H1 (cell line): Measurements from ENCODE around the gene HES2. TPM values are rescaled to one million over a fixed set of nuclear protein-coding genes. Genes with fewer than 3 reads are reported as not detected.

Experiments used
- CTCF ChIA-PET: fragments of 300-600 bp; sonication (Branson Sonifier 250); formaldehyde crosslinking; loops from one replicate; lab custom pipeline; 2021; ENCODE audit not compliant: partially characterized antibody; lab: Charles Lee
- POLR2A ChIA-PET: fragments of 300-600 bp; sonication (Branson Sonifier 250); formaldehyde crosslinking; loops from one replicate; lab custom pipeline; 2021; ENCODE audit warnings: inconsistent platforms; ENCODE audit not compliant: partially characterized antibody; lab: Charles Lee
- DNase-seq, 2 experiments: peaks; one replicate each; pipeline versions ENCODE4 v3.0.0 to v3.0.0-alpha.2; 2010 to 2022; ENCODE audit warnings: low spot score in 2 of 2, low read depth in 1 of 2, mixed read lengths in 1 of 2
- FAIRE-seq: peaks from 2 replicates; lab custom pipeline; 2011; peaks lifted over from hg19 to GRCh38; lab: Jason Lieb, UNC
- H2AFZ ChIP-seq: 2 replicates; pipeline ENCODE4 v1.8.1; 2012; ENCODE audit warnings: low read length, inconsistent platforms
- H2AK5ac ChIP-seq: 2 replicates; pipeline ENCODE4 v1.6.1; 2013; ENCODE audit warnings: low read depth, low read length
- H2BK120ac ChIP-seq: replicated peaks from 2 replicates; pipeline ENCODE3; 2013; ENCODE audit warnings: low read depth, low read length, inconsistent platforms
- H2BK12ac ChIP-seq: 2 replicates; pipeline ENCODE4 v1.6.1; 2013; ENCODE audit warnings: low read depth, low read length
- H2BK15ac ChIP-seq: 2 replicates; pipeline ENCODE4 v1.6.1; 2013; ENCODE audit warnings: low read length
- H2BK20ac ChIP-seq: 2 replicates; pipeline ENCODE4 v1.6.1; 2013; ENCODE audit warnings: low read length
- H2BK5ac ChIP-seq: 2 replicates; pipeline ENCODE4 v1.6.1; 2013; ENCODE audit warnings: low read depth, low read length
- H3K14ac ChIP-seq: 2 replicates; pipeline ENCODE4 v1.6.1; 2013; ENCODE audit warnings: inconsistent platforms; ENCODE audit not compliant: insufficient read length
- H3K18ac ChIP-seq: 2 replicates; pipeline ENCODE4 v1.6.1; 2013; ENCODE audit warnings: low read length; ENCODE audit errors: extremely low read depth
- H3K23ac ChIP-seq: 2 replicates; pipeline ENCODE4 v1.6.1; 2013; ENCODE audit warnings: inconsistent platforms; ENCODE audit not compliant: insufficient read length
- H3K23me2 ChIP-seq: 2 replicates; pipeline ENCODE4 v1.6.1; 2013; ENCODE audit warnings: low read depth, low read length
- H3K27ac ChIP-seq: 2 replicates; pipeline ENCODE4 v1.6.1; 2011; ENCODE audit warnings: low read depth, low read length, inconsistent platforms
- H3K27me3 ChIP-seq, 4 experiments: replicated peaks in 1 of 4; 1 replicate in 1 of 4; 2 replicates in 3 of 4; pipeline versions ENCODE4 v1.6.1 to v1.8.1; 2011 to 2013; ENCODE audit warnings: low read length in 3 of 4, mild to moderate bottlenecking in 3 of 4, inconsistent platforms in 2 of 4, mixed read lengths in 2 of 4, moderate library complexity in 1 of 4; ENCODE audit not compliant: control insufficient read depth in 3 of 4, insufficient read depth in 3 of 4; ENCODE audit errors: extremely low read depth in 1 of 4
- H3K36me3 ChIP-seq, 4 experiments: 2 replicates each; pipeline versions ENCODE4 v1.6.1 to v1.8.1; 2011 to 2013; ENCODE audit warnings: mild to moderate bottlenecking in 4 of 4, low read length in 3 of 4, moderate library complexity in 2 of 4, control low read depth in 1 of 4, inconsistent platforms in 1 of 4; ENCODE audit not compliant: insufficient read depth in 4 of 4, control insufficient read depth in 2 of 4
- H3K4ac ChIP-seq: replicated peaks from 2 replicates; pipeline ENCODE3; 2013; ENCODE audit warnings: low read length, low read depth, mixed read lengths, inconsistent platforms; ENCODE audit not compliant: insufficient read length
- H3K4me1 ChIP-seq, 4 experiments: replicated peaks in 1 of 4; 1 replicate in 1 of 4; 2 replicates in 3 of 4; pipeline versions ENCODE4 v1.6.1 to v1.8.1; 2011 to 2013; ENCODE audit warnings: low read length in 3 of 4, inconsistent platforms in 2 of 4, mixed read lengths in 1 of 4; ENCODE audit not compliant: insufficient read depth in 4 of 4, control insufficient read depth in 3 of 4
- H3K4me2 ChIP-seq, 2 experiments: 2 replicates each; pipeline versions ENCODE4 v1.6.1 to v1.8.1; 2011 to 2013; ENCODE audit warnings: low read depth in 2 of 2, low read length in 2 of 2, control low read depth in 1 of 2, inconsistent platforms in 1 of 2, mild to moderate bottlenecking in 1 of 2; ENCODE audit not compliant: insufficient read depth in 1 of 2
- H3K4me3 ChIP-seq, 4 experiments: fragments of 200-600, 300-600 bp in 1 of 4; sonication (generic), shearing (Covaris generic), sonication (Bioruptor Twin) in 1 of 4; 2 replicates each; pipeline versions ENCODE4 v1.5.1 to v1.8.1; 2011 to 2016; ENCODE audit warnings: low read length in 4 of 4, low read depth in 3 of 4, control low read depth in 2 of 4, inconsistent platforms in 2 of 4, mild to moderate bottlenecking in 2 of 4, mixed read lengths in 1 of 4, moderate library complexity in 1 of 4; ENCODE audit not compliant: insufficient read depth in 2 of 4; ENCODE audit errors: extremely low read depth in 1 of 4
- H3K56ac ChIP-seq: replicated peaks from 2 replicates; pipeline ENCODE3; 2013; ENCODE audit warnings: low read depth, mild to moderate bottlenecking, mixed read lengths, low read length, inconsistent platforms; ENCODE audit not compliant: insufficient read length
- H3K79me1 ChIP-seq: 2 replicates; pipeline ENCODE4 v1.6.1; 2013; ENCODE audit warnings: low read depth, low read length, control low read depth
- H3K79me2 ChIP-seq, 2 experiments: 2 replicates each; pipeline versions ENCODE4 v1.6.1 to v1.8.1; 2012 to 2013; ENCODE audit warnings: low read length in 2 of 2, mild to moderate bottlenecking in 2 of 2, inconsistent platforms in 1 of 2; ENCODE audit not compliant: insufficient read depth in 2 of 2, control insufficient read depth in 1 of 2
- H3K9ac ChIP-seq, 4 experiments: replicated peaks in 1 of 4; 1 replicate in 1 of 4; 2 replicates in 3 of 4; pipeline versions ENCODE4 v1.6.1 to v1.8.1; 2011 to 2013; ENCODE audit warnings: low read depth in 3 of 4, low read length in 3 of 4, control low read depth in 2 of 4, mild to moderate bottlenecking in 2 of 4, moderate library complexity in 2 of 4, inconsistent platforms in 1 of 4; ENCODE audit errors: extremely low read depth in 1 of 4
- H3K9me3 ChIP-seq, 2 experiments: 2 replicates each; pipeline versions ENCODE4 v1.6.1 to v1.8.1; 2012 to 2013; ENCODE audit warnings: mild to moderate bottlenecking in 2 of 2, moderate library complexity in 2 of 2, control low read depth in 1 of 2, inconsistent platforms in 1 of 2, low read depth in 1 of 2, low read length in 1 of 2, mixed read lengths in 1 of 2; ENCODE audit not compliant: insufficient read depth in 2 of 2
- H4K20me1 ChIP-seq, 2 experiments: replicated peaks in 1 of 2; 2 replicates each; pipeline versions ENCODE3 to v1.8.1; 2011 to 2013; ENCODE audit warnings: inconsistent platforms in 2 of 2, low read length in 2 of 2, mild to moderate bottlenecking in 1 of 2; ENCODE audit not compliant: insufficient read depth in 2 of 2, control insufficient read depth in 1 of 2
- H4K5ac ChIP-seq: 2 replicates; pipeline ENCODE4 v1.6.1; 2013; ENCODE audit warnings: low read length, low read depth, mixed read lengths, inconsistent platforms; ENCODE audit not compliant: insufficient read length
- H4K8ac ChIP-seq: 2 replicates; pipeline ENCODE4 v1.8.0; 2013; ENCODE audit warnings: mild to moderate bottlenecking, moderate library complexity, low read length, inconsistent platforms; ENCODE audit not compliant: insufficient read depth; ENCODE audit errors: extremely low read depth
- H4K91ac ChIP-seq: replicated peaks from 2 replicates; pipeline ENCODE3; 2013; ENCODE audit warnings: low read length, mixed read lengths, inconsistent platforms; ENCODE audit not compliant: insufficient read length
- EP300 ChIP-seq, 2 experiments: IDR thresholded peaks; 1 replicate in 1 of 2; 2 replicates in 1 of 2; pipeline ENCODE4 v1.6.1; 2011 to 2012; ENCODE audit warnings: low read depth in 2 of 2, low read length in 2 of 2, mild to moderate bottlenecking in 2 of 2, borderline replicate concordance in 1 of 2, inconsistent platforms in 1 of 2, moderate library complexity in 1 of 2
- GABPA ChIP-seq: IDR thresholded peaks from 2 replicates; pipeline ENCODE4 v1.6.1; 2011; ENCODE audit warnings: mild to moderate bottlenecking, low read length, moderate library complexity, borderline replicate concordance; ENCODE audit not compliant: insufficient read depth
- POLR2A ChIP-seq, 2 experiments: IDR thresholded peaks; 1 replicate in 1 of 2; 2 replicates in 1 of 2; pipeline ENCODE4 v1.6.1; 2011; ENCODE audit warnings: low read depth in 2 of 2, low read length in 2 of 2, mild to moderate bottlenecking in 2 of 2; ENCODE audit errors: control extremely low read depth in 1 of 2
- TAF1 ChIP-seq: IDR thresholded peaks from 2 replicates; pipeline ENCODE4 v1.6.1; 2011; ENCODE audit warnings: mild to moderate bottlenecking, low read depth, low read length
- TBP ChIP-seq: IDR thresholded peaks from 2 replicates; pipeline ENCODE4 v1.6.1; 2011; ENCODE audit warnings: low read depth, low read length, improper control_type of control experiment
- whole genome bisulfite sequencing, 2 experiments: shearing (Covaris generic) in 1 of 2; methylation state at CpG; one replicate each; pipeline versions ENCODE4 v1.1.6 to v1.1.7; 2013 to 2015; ENCODE audit warnings: low lambda C conversion rate in 2 of 2, mixed read lengths in 2 of 2, inconsistent platforms in 1 of 2, low coverage in 1 of 2, missing lambda C conversion rate in 1 of 2; ENCODE audit not compliant: insufficient replicate concordance in 2 of 2, insufficient coverage in 1 of 2, insufficient read length in 1 of 2; ENCODE audit errors: extremely low coverage in 1 of 2, missing lambda C conversion rate in 1 of 2; 5-methylcytosine and 5-hydroxymethylcytosine counted together
- polyA plus RNA-seq, 7 experiments: library from polyadenylated mRNA; depleted of rRNA in 3 of 7; stranded (reverse) in 5 of 7; unstranded in 2 of 7; fragments of >200 nt in 5 of 7; fragments of 200-250 nt in 2 of 7; gene quantifications; 1 replicate in 5 of 7; 2 replicates in 1 of 7; 4 replicates in 1 of 7; pipeline versions ENCODE4 v1.2.1 to v1.2.3, GENCODE V29; 2011 to 2013; ENCODE audit warnings: missing spikeins in 2 of 7, mixed read lengths in 2 of 7
- total RNA-seq: library from RNA; stranded (reverse); fragmentation: NEBNext Ultra II Directional; extraction: Animal tissue kit (Norgen Biotek cat#: 25700); gene quantifications from 2 replicates; pipeline ENCODE4 v1.2.1, GENCODE V29; 2021
- TF ChIP-seq, protein P1 (sequence below): IDR thresholded peaks from 2 replicates; pipeline ENCODE4 v1.6.1; 2012; ENCODE audit warnings: inconsistent platforms
- TF ChIP-seq, protein P2 (sequence below), 3 experiments: IDR thresholded peaks; 1 replicate in 2 of 3; 2 replicates in 1 of 3; pipeline versions ENCODE4 v1.5.1 to v1.6.1; 2011; ENCODE audit warnings: low read length in 3 of 3, mild to moderate bottlenecking in 3 of 3, inconsistent platforms in 2 of 3, low read depth in 1 of 3, moderate library complexity in 1 of 3; ENCODE audit not compliant: insufficient read depth in 1 of 3; ENCODE audit errors: control extremely low read depth in 1 of 3
- TF ChIP-seq, protein P3 (sequence below): IDR thresholded peaks from 2 replicates; pipeline ENCODE4 v1.6.1; 2011; ENCODE audit warnings: low read depth, mild to moderate bottlenecking, low read length; ENCODE audit not compliant: insufficient read depth

HES2 gene
- total and polyA plus RNA-seq, 2 of the 8 experiments (the other 6 are each of a cell fraction or from before 2014, with no cell fraction given): 0.15 to 0.53 TPM

DNA sequence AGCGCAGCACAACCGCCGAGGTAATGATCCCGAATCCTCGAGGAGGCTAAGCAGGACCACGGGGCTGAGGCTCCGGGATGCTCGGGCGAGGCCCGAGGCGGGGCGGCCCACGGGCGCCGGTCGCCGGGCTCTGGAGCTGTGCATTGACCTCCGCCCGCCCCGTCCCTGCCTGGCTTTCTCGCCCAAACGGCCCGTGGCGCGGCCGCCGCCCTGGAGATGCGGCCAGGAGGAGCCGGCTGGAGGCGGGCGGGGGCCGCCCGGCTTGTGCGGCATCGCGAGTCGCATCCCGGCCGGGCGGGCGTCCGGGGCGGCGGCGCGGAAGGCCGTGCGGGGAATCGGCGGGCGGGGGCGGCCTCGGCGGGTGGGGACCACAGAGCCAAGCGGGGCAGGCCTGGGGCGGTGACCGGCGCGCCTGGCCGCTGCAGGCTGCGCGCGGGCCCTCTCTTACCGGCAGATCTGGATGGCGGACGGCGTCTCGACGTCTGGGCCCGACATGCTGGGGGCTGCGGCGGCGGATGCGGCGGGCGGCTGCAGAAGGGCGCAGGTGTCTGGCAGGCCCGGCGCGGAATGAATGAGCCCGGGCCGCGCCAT is 26.8 kb downstream of the HES2 start:
- H3K23ac ChIP-seq: no peak overlapping the region
- no peak overlapping the region for H2BK15ac ChIP-seq
- no peaks in the 10 kb centered on the region for H3K36me3 ChIP-seq
- no peak overlapping the region; the same call in 1 of the 2 replicates for H3K27ac ChIP-seq
- peaks cover 0 to 11% (median 9%) of the 10 kb centered on the region in 4 experiments; a peak in 5 of 7 replicates for H3K4me1 ChIP-seq
- peak overlapping the region; percentile 66 to 91 (median 72) for H3K4me3 ChIP-seq
- no peak for DNase-seq
- ChIA-PET POLR2A (interaction anchor here (0.9 to 5.9 kb wide), 16 partner anchors 8 to 187 kb away, joined by 3 to 29 read pairs (median 4); partner anchors contain the start of genes HES2 and RNF207), CTCF (interaction anchor here (1.0 to 58.4 kb wide), 8 partner anchors 9 to 48 kb away, joined by 3 to 1769 read pairs (median 9); no protein-coding TSS in a partner anchor)
- 0% methylated on average over 44 of the region's 83 CpGs; no CpG with 5 or more reads in 1 of the 2 experiments for WGBS, 2 experiments
- H2BK5ac ChIP-seq: no peak overlapping the region
- peaks cover 0 to 3% (median 0%) of the 10 kb centered on the region in 4 experiments; a peak in 3 of 7 replicates for H3K27me3 ChIP-seq
- no peak overlapping the region for H4K5ac ChIP-seq
- no peak overlapping the region for H2BK20ac ChIP-seq
- H4K91ac ChIP-seq: no peak overlapping the region
- no peak overlapping the region for H2BK120ac ChIP-seq
- H3K9ac ChIP-seq: peak overlapping the region; percentile 42 to 87 (median 62); a peak in 6 of 7 replicates
- H2AFZ ChIP-seq: no peak overlapping the region
- no peak overlapping the region; the same call in 1 of the 2 replicates for H3K18ac ChIP-seq
- no peak overlapping the region for H3K4ac ChIP-seq
- no peak overlapping the region for H3K56ac ChIP-seq
- peak overlapping the region; percentile 70 to 80 for H3K4me2 ChIP-seq
- H4K20me1 ChIP-seq: peaks cover 4 to 9% of the 10 kb centered on the region in 2 experiments
- H3K79me2 ChIP-seq: peaks cover 0 to 38% of the 10 kb centered on the region in 2 experiments; a peak in 3 of 4 replicates
- no peak overlapping the region for H3K14ac ChIP-seq
- H3K79me1 ChIP-seq: peaks cover 12% of the 10 kb centered on the region
- no peak overlapping the region for H2AK5ac ChIP-seq
- no peak for FAIRE-seq
- peaks cover 4% of the 10 kb centered on the region; the same call in 1 of the 2 replicates for H3K23me2 ChIP-seq
- H2BK12ac ChIP-seq: no peak overlapping the region
- H4K8ac ChIP-seq: peak overlapping the region; percentile 94
- H3K9me3 ChIP-seq: no peaks in the 10 kb centered on the region; a peak in 1 of 4 replicates
- TF ChIP-seq TBP (peak; percentile 50; the same call in 1 of the 2 replicates), EP300 (IDR thresholded peaks at IDR 0.05; ENCODE audit: borderline replicate concordance in 1 of 2, low read depth in 2 of 2, low read length in 2 of 2) (peak in 1 of 2 experiments; percentile 31; a peak in 1 of 3 replicates), POLR2A (IDR thresholded peaks at IDR 0.05; ENCODE audit: control extremely low read depth in 1 of 2, low read depth in 2 of 2, low read length in 2 of 2) (peak in 1 of 2 experiments; percentile 56; a peak in 2 of 3 replicates), TAF1 (peak; percentile 86), GABPA (0 out of 2 replicates have a peak, but pooled peaks have one; percentile 8)
- TF ChIP-seq, protein P1, sequence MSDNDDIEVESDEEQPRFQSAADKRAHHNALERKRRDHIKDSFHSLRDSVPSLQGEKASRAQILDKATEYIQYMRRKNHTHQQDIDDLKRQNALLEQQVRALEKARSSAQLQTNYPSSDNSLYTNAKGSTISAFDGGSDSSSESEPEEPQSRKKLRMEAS: no peak
- TF ChIP-seq, protein P2, sequence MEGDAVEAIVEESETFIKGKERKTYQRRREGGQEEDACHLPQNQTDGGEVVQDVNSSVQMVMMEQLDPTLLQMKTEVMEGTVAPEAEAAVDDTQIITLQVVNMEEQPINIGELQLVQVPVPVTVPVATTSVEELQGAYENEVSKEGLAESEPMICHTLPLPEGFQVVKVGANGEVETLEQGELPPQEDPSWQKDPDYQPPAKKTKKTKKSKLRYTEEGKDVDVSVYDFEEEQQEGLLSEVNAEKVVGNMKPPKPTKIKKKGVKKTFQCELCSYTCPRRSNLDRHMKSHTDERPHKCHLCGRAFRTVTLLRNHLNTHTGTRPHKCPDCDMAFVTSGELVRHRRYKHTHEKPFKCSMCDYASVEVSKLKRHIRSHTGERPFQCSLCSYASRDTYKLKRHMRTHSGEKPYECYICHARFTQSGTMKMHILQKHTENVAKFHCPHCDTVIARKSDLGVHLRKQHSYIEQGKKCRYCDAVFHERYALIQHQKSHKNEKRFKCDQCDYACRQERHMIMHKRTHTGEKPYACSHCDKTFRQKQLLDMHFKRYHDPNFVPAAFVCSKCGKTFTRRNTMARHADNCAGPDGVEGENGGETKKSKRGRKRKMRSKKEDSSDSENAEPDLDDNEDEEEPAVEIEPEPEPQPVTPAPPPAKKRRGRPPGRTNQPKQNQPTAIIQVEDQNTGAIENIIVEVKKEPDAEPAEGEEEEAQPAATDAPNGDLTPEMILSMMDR (IDR thresholded peaks at IDR 0.05; ENCODE audit: control extremely low read depth in 1 of 3, insufficient read depth in 1 of 3, low read depth in 1 of 3, low read length in 3 of 3): no peak
- TF ChIP-seq, protein P3, sequence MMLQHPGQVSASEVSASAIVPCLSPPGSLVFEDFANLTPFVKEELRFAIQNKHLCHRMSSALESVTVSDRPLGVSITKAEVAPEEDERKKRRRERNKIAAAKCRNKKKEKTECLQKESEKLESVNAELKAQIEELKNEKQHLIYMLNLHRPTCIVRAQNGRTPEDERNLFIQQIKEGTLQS: no peak
